Smooth muscle cell of the brain vasculature (primary cell): ENCODE measurements around the gene RAB9B.
"Not testable (repeated sequence)": the region's sequence is repeated elsewhere in the genome, so short reads cannot be mapped to it uniquely, and the experiment has no call there.

Source experiments
- DNase-seq: peaks from one replicate; pipeline ENCODE4 v3.0.0-alpha.2; 2012; ENCODE audit warnings: low read depth, low spot score

The RAB9B gene, protein sequence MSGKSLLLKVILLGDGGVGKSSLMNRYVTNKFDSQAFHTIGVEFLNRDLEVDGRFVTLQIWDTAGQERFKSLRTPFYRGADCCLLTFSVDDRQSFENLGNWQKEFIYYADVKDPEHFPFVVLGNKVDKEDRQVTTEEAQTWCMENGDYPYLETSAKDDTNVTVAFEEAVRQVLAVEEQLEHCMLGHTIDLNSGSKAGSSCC

DNA sequence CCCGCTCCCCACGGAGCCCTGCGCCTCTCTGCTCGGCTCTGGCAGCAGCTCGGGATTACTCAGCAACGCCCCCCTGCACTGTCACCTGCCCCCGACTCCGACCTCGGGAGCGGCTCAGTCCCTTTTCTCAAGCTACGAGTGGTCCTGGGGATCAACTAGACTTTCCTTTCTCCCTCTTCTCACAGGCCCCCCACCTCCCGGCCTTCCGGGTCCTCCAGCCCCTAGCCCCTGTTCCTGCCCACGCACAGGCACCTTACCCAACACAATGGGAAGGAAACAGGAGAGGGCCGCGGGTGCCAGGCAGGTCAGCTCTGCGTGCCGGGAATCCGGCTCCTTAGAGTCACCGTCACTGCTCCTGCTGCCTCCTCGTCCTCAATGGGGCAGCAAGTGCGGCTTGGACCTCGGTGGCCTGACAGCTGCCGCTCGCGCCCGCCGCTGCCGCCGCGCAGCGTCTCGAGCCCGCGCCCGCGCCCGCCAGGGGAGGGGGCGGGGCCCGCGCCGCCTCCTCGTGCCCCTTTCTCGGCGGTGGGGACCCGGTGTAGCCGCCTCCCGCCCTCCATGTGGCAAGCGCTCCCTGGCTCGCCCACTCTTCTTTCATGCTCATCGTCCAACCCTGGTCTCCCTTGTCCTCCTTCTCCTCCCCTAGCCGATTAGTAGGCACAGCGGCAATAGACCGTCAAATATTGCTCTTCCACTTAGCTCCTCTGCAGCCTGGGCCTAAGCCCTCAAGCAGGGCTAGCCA lies at the start of gene RAB9B:
RAB9B (minus strand) TSS at position 455 of the 742 bp plus-strand sequence. CDS start 6,473 bp downstream, outside the sequence.
- DNase-seq, result no peak

DNA sequence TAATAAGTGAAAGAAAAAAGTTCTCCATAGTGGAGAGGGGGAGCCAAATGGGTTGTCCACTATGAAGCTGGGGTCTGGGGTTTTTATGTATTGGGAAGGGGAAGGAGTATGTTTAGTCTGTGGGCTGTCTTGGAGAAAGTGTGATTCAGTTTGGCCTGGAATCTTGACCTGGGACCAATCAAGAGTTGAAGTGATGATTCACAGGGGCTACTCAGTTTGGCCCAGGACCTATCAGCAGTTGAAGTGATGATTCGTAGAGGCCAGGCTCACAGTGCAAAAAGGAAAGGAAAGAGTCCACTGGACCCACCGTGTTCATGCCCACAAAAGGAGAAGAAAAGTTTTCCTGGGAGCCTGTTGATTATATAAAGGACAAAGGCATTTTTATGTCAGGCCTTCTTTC lies 47.3 kb upstream of the RAB9B start:
- no peak for DNase-seq

DNA sequence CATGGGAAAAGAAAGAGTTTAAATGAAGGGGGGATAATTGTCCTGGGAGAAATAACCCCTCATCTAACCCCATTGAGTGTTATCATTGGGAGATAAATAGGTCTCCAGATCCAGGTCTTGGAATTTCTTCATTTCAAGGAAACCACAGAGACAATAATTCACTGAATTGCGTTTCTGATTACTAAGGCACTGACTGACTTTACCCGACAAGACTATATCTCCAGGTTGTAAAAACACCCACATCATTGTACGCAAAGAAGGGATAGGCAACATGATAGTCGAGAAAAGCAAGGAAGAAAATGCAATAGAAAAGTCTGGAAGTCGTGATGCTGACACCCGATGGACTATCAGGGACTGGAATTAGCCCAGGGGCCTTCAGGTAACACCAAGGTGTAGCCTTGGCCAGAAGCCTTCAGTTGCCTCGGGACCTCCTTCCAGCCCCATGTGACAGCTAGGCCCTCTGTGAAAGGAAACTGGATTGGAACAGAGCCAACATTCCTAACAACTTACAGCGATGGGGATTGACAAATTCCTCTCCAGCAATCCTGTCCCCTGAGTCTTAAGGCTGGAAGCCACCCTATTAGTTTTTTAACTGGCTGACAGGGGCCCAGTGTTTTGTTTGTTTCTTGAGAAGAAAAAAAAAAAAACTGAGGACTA lies 46.5 kb upstream of the RAB9B start:
- no peak for DNase-seq

GRCh38 chrX:103877571-103877970 lies 45.5 kb upstream of the RAB9B start:
- no peak for DNase-seq

GRCh38 chrX:103864886-103865534 lies 33.0 kb upstream of the RAB9B start:
- no peak for DNase-seq

- no peak for DNase-seq
These were observed 32.1 kb upstream of the RAB9B start for GRCh38 chrX:103864149-103864548.

GRCh38 chrX:103861200-103861599 lies 29.1 kb upstream of the RAB9B start:
- DNase-seq, result no peak

DNA sequence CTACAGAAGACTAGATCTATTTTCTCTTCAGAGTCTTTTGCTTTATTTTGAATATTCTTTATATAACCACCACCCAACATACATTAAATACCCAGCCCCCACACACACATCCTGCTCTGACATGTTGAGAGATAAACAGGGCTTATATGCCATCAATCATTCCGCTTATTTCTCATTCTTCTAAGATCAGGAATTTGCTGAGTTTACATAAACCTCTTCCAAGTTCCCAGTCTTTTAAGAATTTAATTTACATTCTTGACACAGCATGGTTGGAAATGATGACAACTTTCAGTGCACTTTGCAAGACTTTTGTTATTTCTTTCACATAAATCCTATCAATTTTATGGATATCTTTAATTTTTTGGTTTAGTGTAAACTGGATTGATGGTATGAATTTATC lies 17.5 kb upstream of the RAB9B start:
- DNase-seq, result no peak

DNA sequence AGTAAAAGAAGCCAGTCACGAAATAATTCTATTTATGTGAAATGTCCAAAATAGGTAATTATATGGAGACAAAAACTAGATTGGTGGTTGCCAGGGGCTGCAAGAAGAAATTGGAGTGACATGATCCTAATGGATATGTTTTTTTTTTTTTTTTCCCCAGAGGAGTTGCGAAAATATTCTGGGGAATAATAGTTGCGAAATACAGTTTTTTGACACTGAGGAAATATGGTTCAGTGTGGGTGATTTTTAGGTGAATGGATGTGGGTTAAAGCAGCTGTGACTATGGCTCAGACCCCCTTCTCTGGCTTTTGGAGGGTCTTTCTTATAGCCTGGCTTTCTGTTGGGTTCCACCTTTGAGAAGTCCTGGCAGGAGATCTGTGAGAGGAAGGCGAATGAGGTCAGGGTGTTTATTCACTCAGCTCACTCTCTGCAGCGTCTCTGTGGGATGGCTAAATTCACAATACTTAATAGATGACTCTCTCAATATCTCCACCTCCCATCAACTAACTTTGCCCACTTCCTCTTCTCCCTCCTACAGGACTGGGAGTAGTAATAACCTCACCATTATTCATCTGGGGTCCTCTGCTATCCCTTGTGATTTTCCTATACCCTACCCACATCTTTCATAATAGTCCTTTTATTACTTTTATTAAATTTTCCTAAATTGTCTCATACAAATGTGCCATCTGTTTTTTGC lies 15.3 kb upstream of the RAB9B start:
- no peak for DNase-seq

DNA sequence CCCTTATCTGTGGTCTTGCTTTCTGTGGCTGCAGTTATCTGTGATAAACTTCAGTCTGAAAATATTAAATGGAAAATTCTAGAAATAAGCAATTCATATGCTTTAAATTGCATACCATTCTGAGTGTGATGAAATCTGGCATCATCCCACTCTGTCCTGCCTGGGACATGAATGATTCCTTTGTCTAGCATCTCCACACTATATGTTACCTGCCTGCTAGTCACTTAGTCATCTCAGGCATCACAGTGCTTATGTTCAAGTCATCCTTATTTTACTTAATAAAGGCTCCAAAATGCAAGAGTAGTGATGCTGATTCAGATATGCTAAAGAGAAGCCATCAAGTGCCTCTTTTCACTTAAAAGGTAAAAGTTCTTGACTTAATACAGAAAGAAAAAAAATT lies 14.3 kb upstream of the RAB9B start:
- no peak for DNase-seq

DNA sequence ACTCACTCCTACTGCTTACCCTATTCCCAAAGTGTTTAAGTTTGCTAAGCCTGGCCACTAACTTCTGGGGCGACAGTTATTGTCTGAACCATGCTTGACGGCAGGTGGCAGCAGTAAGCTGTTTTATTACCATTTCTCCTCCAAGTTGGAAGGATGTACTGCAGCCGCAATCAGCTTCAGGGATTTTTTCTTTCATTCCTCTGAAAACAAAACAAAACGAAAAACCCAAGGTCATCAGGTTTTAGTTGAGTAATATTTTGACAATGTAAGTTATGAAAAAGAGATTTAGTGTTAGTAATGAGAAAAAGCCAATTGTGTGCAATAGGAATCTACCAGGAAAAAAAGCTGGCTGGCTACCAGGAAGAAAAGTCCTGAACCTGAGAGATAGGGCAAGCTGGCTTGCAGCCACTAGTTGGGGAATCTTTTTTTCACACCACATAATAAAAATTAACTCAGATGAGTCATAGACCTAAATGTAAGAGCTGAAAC lies 13.2 kb upstream of the RAB9B start:
- DNase-seq, result peak; percentile 50

DNA sequence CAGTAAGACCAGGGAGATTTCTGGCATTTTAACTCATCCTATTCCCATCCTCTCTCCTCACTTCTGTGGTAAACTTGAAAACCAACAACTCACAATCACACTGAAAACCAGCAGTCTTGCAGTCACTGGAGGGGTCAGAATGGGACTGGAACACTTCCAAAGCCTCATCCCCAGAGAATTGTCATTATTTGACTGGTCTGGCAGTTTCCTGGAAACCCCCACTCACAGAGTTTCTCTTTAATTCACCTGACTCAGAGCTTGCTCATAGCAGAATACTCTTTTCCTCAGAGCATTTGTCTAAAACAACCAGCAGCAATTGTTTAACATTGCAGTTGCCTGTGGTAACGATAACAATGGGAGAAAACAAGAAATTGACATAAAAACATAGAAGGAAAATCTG lies 7.3 kb upstream of the RAB9B start:
- no peak for DNase-seq

- no peak for DNase-seq
These were observed 685 bp downstream of the RAB9B start for GRCh38 chrX:103831342-103831802.

GRCh38 chrX:103830848-103831247 lies 1.2 kb downstream of the RAB9B start:
- no peak for DNase-seq

- DNase-seq, result no peak
These were observed 3.5 kb downstream of the RAB9B start for GRCh38 chrX:103828529-103828928.

DNA sequence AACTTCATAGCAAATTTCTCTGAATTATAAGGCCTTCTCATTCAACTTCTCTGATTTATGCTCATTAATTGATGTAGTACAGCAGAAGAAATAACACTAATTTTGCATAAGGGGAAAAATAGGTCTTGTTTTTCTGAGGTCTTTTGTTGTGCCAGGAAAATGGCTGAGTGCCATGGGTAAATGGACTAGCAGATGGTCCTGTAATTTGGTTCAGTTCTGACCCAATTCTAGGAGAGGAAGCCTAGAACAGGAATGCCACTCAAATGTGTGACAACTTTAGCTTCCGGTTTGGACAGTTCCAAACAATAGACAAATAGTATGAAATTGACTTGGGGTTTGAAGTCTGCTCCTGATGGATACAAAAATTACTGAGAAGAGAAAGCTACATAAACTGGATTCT lies 6.2 kb downstream of the RAB9B start:
- no peak for DNase-seq

DNA sequence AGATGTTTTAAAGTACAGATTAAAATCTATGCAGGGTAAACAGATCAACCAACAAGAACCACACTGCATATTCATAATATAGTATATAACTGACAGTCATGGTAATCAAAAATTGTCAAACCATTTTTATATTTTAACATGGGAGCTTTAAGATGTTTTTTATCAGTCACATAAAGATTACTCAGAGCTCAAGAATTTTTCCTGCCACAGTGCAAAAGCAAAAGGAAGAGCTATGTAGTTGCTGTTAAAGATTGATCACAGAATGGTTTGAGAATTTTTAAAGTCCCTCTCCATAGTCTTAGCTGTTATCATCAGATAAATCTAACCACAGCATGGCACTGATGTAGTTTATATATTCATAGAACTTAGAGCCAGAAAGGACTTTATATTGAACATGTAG lies 8.5 kb downstream of the RAB9B start:
- no peak for DNase-seq

DNA sequence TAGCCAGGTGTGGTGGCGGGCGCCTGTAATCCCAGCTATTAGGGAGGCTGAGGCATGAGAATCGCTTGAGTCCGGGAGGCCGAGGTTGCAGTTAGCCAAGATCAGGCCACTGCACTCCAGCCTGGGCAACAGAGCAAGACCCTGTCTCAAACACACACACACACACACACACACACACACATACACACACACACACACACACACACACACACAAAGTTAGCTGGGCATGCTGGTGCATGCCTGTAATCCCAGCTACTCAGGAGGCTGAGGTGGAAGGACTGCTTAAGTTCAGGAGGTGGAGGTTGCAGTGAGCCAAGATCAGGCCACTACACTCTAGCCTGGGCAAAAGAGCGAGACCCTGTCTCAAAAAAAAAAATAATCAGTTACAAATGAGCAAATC lies 11.3 kb downstream of the RAB9B start:
- not testable (repeated sequence) for DNase-seq

- no peak for DNase-seq
These were observed 13.0 kb downstream of the RAB9B start for GRCh38 chrX:103818842-103819619.

- DNase-seq, result peak; percentile 17
These were observed 14.6 kb downstream of the RAB9B start for GRCh38 chrX:103817502-103817901.

DNA sequence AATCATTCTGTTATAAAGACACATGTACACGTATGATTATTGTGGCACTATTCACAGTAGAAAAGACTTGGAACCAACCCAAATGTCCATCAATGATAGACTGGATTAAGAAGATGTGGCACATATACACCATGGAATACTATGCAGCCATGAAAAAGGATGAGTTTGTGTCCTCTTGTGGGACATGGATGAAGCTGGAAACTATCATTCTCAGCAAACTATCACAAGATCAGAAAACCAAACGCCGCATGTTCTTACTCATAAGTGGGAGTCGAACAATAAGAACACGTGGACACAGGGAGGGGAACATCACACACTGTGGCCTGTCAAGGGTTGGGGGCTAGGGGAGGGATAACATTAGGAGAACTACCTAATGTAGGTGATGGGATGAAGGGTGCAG lies 15.0 kb downstream of the RAB9B start:
- not testable (repeated sequence) for DNase-seq
